IgD-negative memory B cell (primary cell): ENCODE data around the gene FAR2. TPM values are rescaled to one million over a fixed set of nuclear protein-coding genes. Genes with fewer than 3 reads are reported as not detected.
A peak's percentile ranks its signal among the peaks of the same experiment; 100 is the strongest.
"Not testable (repeated sequence)": the region's sequence is repeated elsewhere in the genome, so short reads cannot be mapped to it uniquely, and the experiment has no call there.

Experiments
- H3K27ac Mint-ChIP-seq, 3 donors: one replicate each; pipeline ENCODE4 v1.8.0; 2020 to 2022; ENCODE audit warnings: mild to moderate bottlenecking in 3 of 3, mixed read lengths in 3 of 3, moderate library complexity in 1 of 3
- H3K27me3 Mint-ChIP-seq: one replicate; pipeline ENCODE4 v1.8.0; 2021; ENCODE audit warnings: mixed read lengths
- H3K36me3 Mint-ChIP-seq: one replicate; pipeline ENCODE4 v1.8.0; 2020; ENCODE audit warnings: mild to moderate bottlenecking, mixed read lengths
- H3K4me1 Mint-ChIP-seq, 3 donors: one replicate each; pipeline ENCODE4 v1.8.0; 2020 to 2022; ENCODE audit warnings: mixed read lengths in 3 of 3, mild to moderate bottlenecking in 1 of 3
- H3K4me3 Mint-ChIP-seq, 4 donors: one replicate each; pipeline ENCODE4 v1.8.0; 2020 to 2022; ENCODE audit warnings: mild to moderate bottlenecking in 4 of 4, mixed read lengths in 4 of 4, moderate library complexity in 3 of 4
- H3K9me3 Mint-ChIP-seq, 3 donors: one replicate each; pipeline ENCODE4 v1.8.0; 2020 to 2021; ENCODE audit warnings: mixed read lengths in 3 of 3, mild to moderate bottlenecking in 1 of 3
- polyA plus RNA-seq: library from polyadenylated mRNA; unstranded; fragments of 300-500 nt; fragmentation: Illumina TruSeq; gene quantifications from one replicate; pipeline ENCODE4 v1.2.3, GENCODE V29; 2021

FAR2 gene
- polyA plus RNA-seq, 1 donor from 2014 or later = 0.35 TPM

GRCh38 chr12:29253906-29254625 lies 105.0 kb downstream of the FAR2 start:
- H3K4me3 Mint-ChIP-seq = no peak overlapping the region

GRCh38 chr12:29255042-29255441 lies 106.0 kb downstream of the FAR2 start:
- Mint-ChIP-seq H3K27ac (no peak overlapping the region), H3K27me3 (no peaks in the 10 kb centered on the region), H3K9me3 (peaks cover 0 to 4% (median under 1%) of the 10 kb centered on the region in 3 donors), H3K36me3 (no peaks in the 10 kb centered on the region), H3K4me3 (no peak overlapping the region), H3K4me1 (no peaks in the 10 kb centered on the region)

More at GRCh38 chr12:29253906-29254625, 105.0 kb downstream of the FAR2 start:
- H3K4me1 Mint-ChIP-seq = no peaks in the 10 kb centered on the region
- H3K9me3 Mint-ChIP-seq = peaks cover 0 to 8% (median 0%) of the 10 kb centered on the region in 3 donors
- no peaks in the 10 kb centered on the region for H3K27me3 Mint-ChIP-seq
- H3K36me3 Mint-ChIP-seq = no peaks in the 10 kb centered on the region
- no peak overlapping the region for H3K27ac Mint-ChIP-seq

GRCh38 chr12:29256598-29256997 lies 107.5 kb downstream of the FAR2 start:
- H3K27ac Mint-ChIP-seq = no peak overlapping the region
- H3K4me3 Mint-ChIP-seq = no peak overlapping the region
- H3K9me3 Mint-ChIP-seq = peaks cover 1 to 14% (median 11%) of the 10 kb centered on the region in 3 donors
- H3K36me3 Mint-ChIP-seq = no peaks in the 10 kb centered on the region
- no peaks in the 10 kb centered on the region for H3K4me1 Mint-ChIP-seq
- peaks cover 1% of the 10 kb centered on the region for H3K27me3 Mint-ChIP-seq

GRCh38 chr12:29257687-29258086 lies 108.6 kb downstream of the FAR2 start:
- not testable (repeated sequence) for H3K36me3 Mint-ChIP-seq, H3K27me3 Mint-ChIP-seq, H3K4me3 Mint-ChIP-seq, H3K4me1 Mint-ChIP-seq, H3K27ac Mint-ChIP-seq
- H3K9me3 Mint-ChIP-seq = peaks cover 1 to 19% (median 14%) of the 10 kb centered on the region in 3 donors

- H3K9me3 Mint-ChIP-seq = peaks cover 7 to 47% (median 23%) of the 10 kb centered on the region in 3 donors
- no peak overlapping the region for H3K4me3 Mint-ChIP-seq
- peaks cover 2% of the 10 kb centered on the region for H3K36me3 Mint-ChIP-seq
These were observed 115.3 kb downstream of the FAR2 start for GRCh38 chr12:29264424-29264823.

GRCh38 chr12:29269706-29270408 lies 120.8 kb downstream of the FAR2 start:
- H3K4me1 Mint-ChIP-seq = no peaks in the 10 kb centered on the region
- H3K9me3 Mint-ChIP-seq = peaks cover 3 to 10% (median 3%) of the 10 kb centered on the region in 3 donors
- H3K36me3 Mint-ChIP-seq = no peaks in the 10 kb centered on the region
- H3K27me3 Mint-ChIP-seq = no peaks in the 10 kb centered on the region
- H3K4me3 Mint-ChIP-seq = no peak overlapping the region
- no peak overlapping the region for H3K27ac Mint-ChIP-seq

More at GRCh38 chr12:29264424-29264823, 115.3 kb downstream of the FAR2 start:
- Mint-ChIP-seq H3K27me3 (peaks cover 1% of the 10 kb centered on the region), H3K4me1 (peaks cover 0 to 1% (median 0%) of the 10 kb centered on the region in 3 donors), H3K27ac (no peak overlapping the region)

- Mint-ChIP-seq H3K27ac (no peak overlapping the region), H3K4me3 (no peak overlapping the region), H3K4me1 (no peaks in the 10 kb centered on the region), H3K36me3 (no peaks in the 10 kb centered on the region), H3K9me3 (peaks cover 1 to 4% (median 2%) of the 10 kb centered on the region in 3 donors), H3K27me3 (no peaks in the 10 kb centered on the region)
These were observed 121.4 kb downstream of the FAR2 start for GRCh38 chr12:29270446-29270845.

GRCh38 chr12:29273178-29273843 lies 124.2 kb downstream of the FAR2 start:
- Mint-ChIP-seq H3K9me3 (peaks cover 0 to 2% (median 0%) of the 10 kb centered on the region in 3 donors), H3K4me3 (no peak overlapping the region), H3K36me3 (no peaks in the 10 kb centered on the region), H3K27me3 (no peaks in the 10 kb centered on the region), H3K4me1 (no peaks in the 10 kb centered on the region), H3K27ac (peak overlapping the region in 1 of 3 donors; percentile 13)

- Mint-ChIP-seq H3K27ac (no peak overlapping the region), H3K36me3 (no peaks in the 10 kb centered on the region), H3K4me3 (no peak overlapping the region), H3K27me3 (no peaks in the 10 kb centered on the region), H3K9me3 (peaks cover 0 to 2% (median 0%) of the 10 kb centered on the region in 3 donors), H3K4me1 (no peaks in the 10 kb centered on the region)
These were observed 126.8 kb downstream of the FAR2 start for GRCh38 chr12:29275834-29276233.

GRCh38 chr12:29277231-29277630 lies 128.2 kb downstream of the FAR2 start:
- H3K9me3 Mint-ChIP-seq = peaks cover 0 to 2% (median 0%) of the 10 kb centered on the region in 3 donors
- H3K4me3 Mint-ChIP-seq = no peak overlapping the region
- H3K27me3 Mint-ChIP-seq = no peaks in the 10 kb centered on the region
- no peak overlapping the region for H3K27ac Mint-ChIP-seq
- H3K36me3 Mint-ChIP-seq = no peaks in the 10 kb centered on the region
- H3K4me1 Mint-ChIP-seq = no peaks in the 10 kb centered on the region

- no peak overlapping the region for H3K4me3 Mint-ChIP-seq
- H3K9me3 Mint-ChIP-seq = peaks cover 0 to 2% (median 0%) of the 10 kb centered on the region in 3 donors
- H3K36me3 Mint-ChIP-seq = peaks cover 3% of the 10 kb centered on the region
- no peak overlapping the region for H3K27ac Mint-ChIP-seq
- no peaks in the 10 kb centered on the region for H3K4me1 Mint-ChIP-seq
- no peaks in the 10 kb centered on the region for H3K27me3 Mint-ChIP-seq
These were observed 129.8 kb downstream of the FAR2 start for GRCh38 chr12:29278673-29279420.

GRCh38 chr12:29281371-29282005 lies 132.4 kb downstream of the FAR2 start:
- H3K9me3 Mint-ChIP-seq = peaks cover 0 to 2% (median 0%) of the 10 kb centered on the region in 3 donors
- H3K36me3 Mint-ChIP-seq = peaks cover 3% of the 10 kb centered on the region
- no peaks in the 10 kb centered on the region for H3K4me1 Mint-ChIP-seq
- H3K27me3 Mint-ChIP-seq = no peaks in the 10 kb centered on the region
- no peak overlapping the region for H3K4me3 Mint-ChIP-seq
- H3K27ac Mint-ChIP-seq = no peak overlapping the region

- Mint-ChIP-seq H3K9me3 (no peaks in the 10 kb centered on the region), H3K27ac (no peak overlapping the region), H3K4me1 (no peaks in the 10 kb centered on the region), H3K27me3 (no peaks in the 10 kb centered on the region), H3K36me3 (peaks cover 3% of the 10 kb centered on the region), H3K4me3 (no peak overlapping the region)
These were observed 133.1 kb downstream of the FAR2 start for GRCh38 chr12:29282031-29282816.
